ENCODE measurements around the gene NAPB. TPM values are rescaled to one million over a fixed set of nuclear protein-coding genes. Genes with fewer than 3 reads are reported as not detected.

Gene NAPB
- total RNA-seq, 1 experiment from 2014 or later, result 10.1 TPM

DNA sequence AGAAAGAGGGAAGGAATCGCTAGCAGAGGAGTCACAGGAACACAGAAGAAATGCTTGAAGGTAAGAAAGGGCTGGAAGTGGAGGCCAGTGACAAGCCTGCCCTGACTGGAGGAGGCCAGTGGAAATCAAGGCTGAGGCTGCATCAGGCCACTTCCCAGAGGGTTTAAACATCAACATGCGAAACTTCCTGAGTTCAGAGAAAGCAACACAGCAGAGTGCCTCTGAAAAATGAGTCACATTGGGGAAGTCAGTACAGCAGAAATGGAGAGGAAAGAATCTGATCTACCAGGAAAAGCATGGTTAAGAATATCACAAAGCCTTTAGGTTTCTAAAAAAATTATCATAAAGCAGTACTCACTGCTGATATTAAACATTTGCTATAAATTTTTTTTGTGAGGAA, 23.3 kb downstream of the NAPB start:
- Histone ChIP-seq H3K9me3 (no peaks in the 10 kb centered on the region), H3K27me3 (replicated peaks; ENCODE audit: control insufficient read depth, insufficient read depth, low read length) (no peaks in the 10 kb centered on the region), H3K4me1 (no peaks in the 10 kb centered on the region), H3K4me3 (ENCODE audit: low read depth, low read length) (no peak overlapping the region), H3K36me3 (ENCODE audit: control insufficient read depth, insufficient read depth, low read length) (peaks cover 2% of the 10 kb centered on the region; the same call in 1 of the 2 replicates)
- ChIA-PET POLR2A (no interaction called here), CTCF (no interaction called here)
- Mint-ChIP-seq H3K4me1 (ENCODE audit: low read depth, unreplicated experiment) (no peaks in the 10 kb centered on the region), H3K36me3 (ENCODE audit: insufficient read depth, unreplicated experiment) (peaks cover 6% of the 10 kb centered on the region), H3K27ac (ENCODE audit: unreplicated experiment) (no peak overlapping the region), H3K4me3 (ENCODE audit: unreplicated experiment) (no peak overlapping the region), H3K27me3 (ENCODE audit: insufficient read depth, unreplicated experiment) (no peaks in the 10 kb centered on the region), H3K9me3 (ENCODE audit: unreplicated experiment) (no peaks in the 10 kb centered on the region)
- intact Hi-C loops (cut with micrococcal nuclease; ENCODE audit: unreplicated experiment), result no loop called here
- TF ChIP-seq, protein P1, sequence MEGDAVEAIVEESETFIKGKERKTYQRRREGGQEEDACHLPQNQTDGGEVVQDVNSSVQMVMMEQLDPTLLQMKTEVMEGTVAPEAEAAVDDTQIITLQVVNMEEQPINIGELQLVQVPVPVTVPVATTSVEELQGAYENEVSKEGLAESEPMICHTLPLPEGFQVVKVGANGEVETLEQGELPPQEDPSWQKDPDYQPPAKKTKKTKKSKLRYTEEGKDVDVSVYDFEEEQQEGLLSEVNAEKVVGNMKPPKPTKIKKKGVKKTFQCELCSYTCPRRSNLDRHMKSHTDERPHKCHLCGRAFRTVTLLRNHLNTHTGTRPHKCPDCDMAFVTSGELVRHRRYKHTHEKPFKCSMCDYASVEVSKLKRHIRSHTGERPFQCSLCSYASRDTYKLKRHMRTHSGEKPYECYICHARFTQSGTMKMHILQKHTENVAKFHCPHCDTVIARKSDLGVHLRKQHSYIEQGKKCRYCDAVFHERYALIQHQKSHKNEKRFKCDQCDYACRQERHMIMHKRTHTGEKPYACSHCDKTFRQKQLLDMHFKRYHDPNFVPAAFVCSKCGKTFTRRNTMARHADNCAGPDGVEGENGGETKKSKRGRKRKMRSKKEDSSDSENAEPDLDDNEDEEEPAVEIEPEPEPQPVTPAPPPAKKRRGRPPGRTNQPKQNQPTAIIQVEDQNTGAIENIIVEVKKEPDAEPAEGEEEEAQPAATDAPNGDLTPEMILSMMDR (IDR thresholded peaks at IDR 0.05; ENCODE audit: insufficient read depth in 1 of 2, low read depth in 1 of 2, low read length in 1 of 2, severe bottlenecking in 1 of 2, unreplicated experiment in 1 of 2), result no peak
- no peak for DNase-seq
- BruUV-seq (replicated peaks), result no TSS peak

DNA sequence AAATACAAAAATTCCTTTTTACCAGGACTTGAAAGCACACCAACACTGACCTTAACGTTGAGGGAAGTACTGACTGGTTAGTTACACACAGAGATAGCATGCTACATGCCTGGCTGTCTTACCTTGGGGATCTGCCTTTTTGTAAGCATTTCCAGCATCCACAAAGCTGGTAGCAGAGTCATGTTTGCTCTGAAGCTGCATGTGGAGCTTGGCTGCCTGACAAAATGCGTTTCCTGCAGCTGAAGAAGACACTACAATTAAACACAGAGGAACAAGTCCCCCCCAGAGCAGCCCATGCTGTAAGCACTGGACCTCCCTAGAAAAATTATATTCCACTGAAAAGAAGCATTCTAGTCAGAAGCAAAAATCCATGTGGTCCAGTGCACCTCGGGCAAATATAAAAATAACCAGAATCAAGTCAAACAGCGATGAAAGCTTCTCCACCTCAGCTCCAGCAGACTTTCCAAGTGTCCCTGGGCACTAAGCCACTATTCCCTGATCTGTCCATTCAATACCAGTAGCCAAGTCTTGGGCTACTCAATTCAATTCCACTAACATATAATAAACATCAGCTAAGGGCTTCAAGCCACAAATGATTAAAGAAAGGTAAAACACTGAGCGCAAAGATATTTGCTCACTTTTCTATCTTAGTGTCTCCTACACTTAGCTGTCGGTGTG, 24.2 kb downstream of the NAPB start:
- intact Hi-C loops (cut with micrococcal nuclease; ENCODE audit: unreplicated experiment), result no loop called here
- BruUV-seq (replicated peaks), result no TSS peak

DNA sequence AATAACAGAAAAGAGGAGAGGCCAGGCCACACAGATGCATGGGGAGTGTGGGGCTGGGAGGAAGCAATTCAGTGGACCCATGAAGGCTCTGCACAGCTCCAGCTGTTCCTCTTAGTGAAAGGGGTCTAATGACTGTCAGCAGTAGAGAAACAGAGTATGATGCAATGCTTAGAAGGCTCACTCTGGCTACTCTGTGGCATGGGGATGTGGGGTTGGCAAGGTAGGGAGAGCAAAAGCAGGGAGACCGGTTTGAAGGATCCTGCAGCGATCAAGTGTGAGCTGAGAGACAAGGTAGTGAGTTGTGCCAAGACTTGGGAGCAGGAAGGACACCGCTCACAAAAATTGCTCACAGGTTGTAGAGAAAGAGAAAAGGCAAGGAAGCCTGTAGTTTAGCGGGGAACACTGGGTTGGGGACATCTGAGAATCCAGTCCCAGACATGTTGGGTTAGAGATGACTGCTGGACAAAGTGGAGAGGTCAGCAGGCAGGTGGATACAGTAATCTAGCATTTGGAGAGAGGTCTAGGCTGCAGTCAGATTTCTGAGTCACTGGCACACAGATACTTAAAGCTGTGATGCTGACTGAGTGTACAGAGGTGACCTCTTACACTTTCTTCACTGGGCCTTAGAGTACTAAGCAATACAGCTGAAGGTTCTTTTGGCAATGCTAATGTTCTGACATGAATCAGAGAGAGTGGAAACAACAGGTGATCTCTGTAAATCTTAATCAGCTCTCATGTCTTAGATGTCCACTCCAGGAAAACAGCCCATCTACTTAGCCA, 27.1 kb downstream of the NAPB start:
- no peaks in the 10 kb centered on the region for H3K4me1 Mint-ChIP-seq (ENCODE audit: low read depth, unreplicated experiment)
- CTCF ChIA-PET, result no interaction called here
- no peak overlapping the region for H3K27ac Mint-ChIP-seq (ENCODE audit: unreplicated experiment)
- no peak overlapping the region for H3K4me3 ChIP-seq (ENCODE audit: low read depth, low read length)
- H3K36me3 Mint-ChIP-seq (ENCODE audit: insufficient read depth, unreplicated experiment), result peaks cover 14% of the 10 kb centered on the region
- no peaks in the 10 kb centered on the region for H3K9me3 ChIP-seq
- no TSS peak for BruUV-seq (replicated peaks)
- TF ChIP-seq, protein P1 (IDR thresholded peaks at IDR 0.05; ENCODE audit: insufficient read depth in 1 of 2, low read depth in 1 of 2, low read length in 1 of 2, severe bottlenecking in 1 of 2, unreplicated experiment in 1 of 2), result no peak
- intact Hi-C loops (cut with micrococcal nuclease; ENCODE audit: unreplicated experiment), result no loop called here
- no peaks in the 10 kb centered on the region for H3K27me3 ChIP-seq (replicated peaks; ENCODE audit: control insufficient read depth, insufficient read depth, low read length)
- H3K36me3 ChIP-seq (ENCODE audit: control insufficient read depth, insufficient read depth, low read length), result peaks cover 2% of the 10 kb centered on the region; the same call in 1 of the 2 replicates
- H3K4me3 Mint-ChIP-seq (ENCODE audit: unreplicated experiment), result no peak overlapping the region
- no peak for DNase-seq
- H3K9me3 Mint-ChIP-seq (ENCODE audit: unreplicated experiment), result no peaks in the 10 kb centered on the region
- H3K4me1 ChIP-seq, result no peaks in the 10 kb centered on the region
- POLR2A ChIA-PET, result no interaction called here
- H3K27me3 Mint-ChIP-seq (ENCODE audit: insufficient read depth, unreplicated experiment), result no peaks in the 10 kb centered on the region

More for the DNA sequence above, 24.2 kb downstream of the NAPB start:
- no peak for DNase-seq
- POLR2A ChIA-PET, result no interaction called here
- H3K36me3 Mint-ChIP-seq (ENCODE audit: insufficient read depth, unreplicated experiment), result peaks cover 6% of the 10 kb centered on the region
- H3K9me3 Mint-ChIP-seq (ENCODE audit: unreplicated experiment), result no peaks in the 10 kb centered on the region
- Histone ChIP-seq H3K4me3 (ENCODE audit: low read depth, low read length) (no peak overlapping the region), H3K27me3 (replicated peaks; ENCODE audit: control insufficient read depth, insufficient read depth, low read length) (no peaks in the 10 kb centered on the region), H3K4me1 (no peaks in the 10 kb centered on the region), H3K36me3 (ENCODE audit: control insufficient read depth, insufficient read depth, low read length) (peaks cover 2% of the 10 kb centered on the region; the same call in 1 of the 2 replicates), H3K9me3 (no peaks in the 10 kb centered on the region)
- H3K27me3 Mint-ChIP-seq (ENCODE audit: insufficient read depth, unreplicated experiment), result no peaks in the 10 kb centered on the region
- H3K4me1 Mint-ChIP-seq (ENCODE audit: low read depth, unreplicated experiment), result no peaks in the 10 kb centered on the region
- TF ChIP-seq, protein P1 (IDR thresholded peaks at IDR 0.05; ENCODE audit: insufficient read depth in 1 of 2, low read depth in 1 of 2, low read length in 1 of 2, severe bottlenecking in 1 of 2, unreplicated experiment in 1 of 2), result no peak
- H3K4me3 Mint-ChIP-seq (ENCODE audit: unreplicated experiment), result no peak overlapping the region
- CTCF ChIA-PET, result no interaction called here
- no peak overlapping the region for H3K27ac Mint-ChIP-seq (ENCODE audit: unreplicated experiment)
